Tibial nerve (tissue), 3 donors: ENCODE results near the gene CPSF2.

ENCODE experiments used
- POLR2A ChIP-seq, 2 donors: fragments of 450-650 bp; IDR thresholded peaks; one replicate each; pipeline ENCODE4 v1.6.1; 2017; ENCODE audit warnings: antibody characterized with exemption in 2 of 2, mild to moderate bottlenecking in 2 of 2, moderate library complexity in 2 of 2
- TF ChIP-seq, protein P1 (sequence below), 5 experiments: fragments of 200-600 bp in 3 of 5; fragments of 450-650 bp in 2 of 5; sonication (generic) in 3 of 5; IDR thresholded peaks; one replicate each; pipeline ENCODE4 v1.5.1; 2016 to 2019; ENCODE audit warnings: antibody characterized with exemption in 5 of 5, mild to moderate bottlenecking in 3 of 5, moderate library complexity in 2 of 5

DNA sequence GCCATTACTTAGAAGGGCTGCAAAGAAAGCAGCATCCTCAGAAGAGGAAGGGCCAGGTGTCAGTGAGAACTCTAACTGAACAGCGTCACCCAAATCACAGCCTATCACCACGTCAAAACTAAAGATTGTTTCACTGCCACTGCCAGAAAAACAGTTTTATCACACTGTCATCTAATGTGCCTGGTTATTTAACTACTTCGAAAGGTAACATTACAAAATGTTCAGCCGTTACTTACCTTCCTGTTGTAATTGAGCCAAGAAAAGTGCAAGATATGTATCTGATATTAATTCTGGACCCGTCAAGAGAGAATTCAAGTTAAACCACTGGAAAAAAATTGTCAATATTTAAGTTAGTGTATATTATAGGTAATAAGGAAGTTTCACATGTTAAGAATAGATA is 33.3 kb upstream of the CPSF2 start:
- TF ChIP-seq, protein P1, sequence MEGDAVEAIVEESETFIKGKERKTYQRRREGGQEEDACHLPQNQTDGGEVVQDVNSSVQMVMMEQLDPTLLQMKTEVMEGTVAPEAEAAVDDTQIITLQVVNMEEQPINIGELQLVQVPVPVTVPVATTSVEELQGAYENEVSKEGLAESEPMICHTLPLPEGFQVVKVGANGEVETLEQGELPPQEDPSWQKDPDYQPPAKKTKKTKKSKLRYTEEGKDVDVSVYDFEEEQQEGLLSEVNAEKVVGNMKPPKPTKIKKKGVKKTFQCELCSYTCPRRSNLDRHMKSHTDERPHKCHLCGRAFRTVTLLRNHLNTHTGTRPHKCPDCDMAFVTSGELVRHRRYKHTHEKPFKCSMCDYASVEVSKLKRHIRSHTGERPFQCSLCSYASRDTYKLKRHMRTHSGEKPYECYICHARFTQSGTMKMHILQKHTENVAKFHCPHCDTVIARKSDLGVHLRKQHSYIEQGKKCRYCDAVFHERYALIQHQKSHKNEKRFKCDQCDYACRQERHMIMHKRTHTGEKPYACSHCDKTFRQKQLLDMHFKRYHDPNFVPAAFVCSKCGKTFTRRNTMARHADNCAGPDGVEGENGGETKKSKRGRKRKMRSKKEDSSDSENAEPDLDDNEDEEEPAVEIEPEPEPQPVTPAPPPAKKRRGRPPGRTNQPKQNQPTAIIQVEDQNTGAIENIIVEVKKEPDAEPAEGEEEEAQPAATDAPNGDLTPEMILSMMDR (IDR thresholded peaks at IDR 0.05) = no peak
- TF ChIP-seq POLR2A (IDR thresholded peaks at IDR 0.05) = no peak
